GM21367 (cell line): Measurements from ENCODE around the gene ASTN1.

Source experiments
- ATAC-seq: cut with Tn5 transposase; IDR thresholded peaks from one replicate; pipeline ENCODE4 v1.9.1; 2021; ENCODE audit not compliant: unreplicated experiment

Gene ASTN1

DNA sequence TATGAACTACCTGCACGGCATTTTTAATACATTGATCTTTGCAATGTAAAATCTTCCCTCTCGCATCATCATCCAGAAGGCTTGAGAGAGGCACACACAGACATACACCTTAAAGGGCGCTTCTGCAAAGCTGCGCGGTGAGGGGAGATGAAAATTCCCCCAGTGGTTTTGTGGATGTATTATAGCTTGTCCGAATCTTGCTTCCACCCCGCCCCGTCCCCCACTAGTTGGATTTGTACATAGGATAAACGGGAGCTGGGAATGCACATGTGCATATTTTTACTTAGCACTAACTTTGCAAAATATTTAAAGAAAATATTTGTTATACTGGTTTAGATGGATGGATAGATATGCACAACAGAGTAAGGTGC lies 542 bp upstream of the ASTN1 start:
- ATAC-seq = no peak

DNA sequence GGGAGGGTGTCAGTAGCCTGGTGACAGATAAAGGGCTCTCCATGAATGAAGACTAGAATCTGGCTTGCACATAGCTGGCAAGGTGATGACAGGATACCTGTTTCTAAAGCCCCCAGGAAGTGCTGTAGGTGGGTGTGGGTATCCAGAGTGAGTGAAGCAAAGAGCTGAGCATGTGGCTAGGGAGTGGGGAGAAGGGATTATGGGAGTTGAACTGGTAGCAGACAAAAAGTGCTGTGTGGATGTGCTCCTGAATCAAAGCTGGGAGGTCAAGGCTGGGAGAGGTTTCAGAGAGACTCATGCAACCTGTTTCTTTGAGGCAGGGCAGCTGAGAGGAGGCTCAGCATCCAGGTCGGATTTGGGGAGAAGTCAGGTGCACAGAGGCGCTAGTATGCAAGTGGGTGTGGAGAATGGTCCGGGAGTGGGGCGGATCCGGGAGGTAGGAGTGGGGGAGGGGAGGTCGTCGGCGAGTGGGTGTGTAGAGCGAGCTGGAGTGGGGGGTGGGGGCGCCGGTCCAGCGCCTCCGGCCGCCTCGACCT lies 600 bp downstream of the ASTN1 start:
- ATAC-seq = no peak

GRCh38 chr1:177162243-177162642 lies 2.3 kb downstream of the ASTN1 start:
- ATAC-seq = no peak

- ATAC-seq = no peak
These were observed 18.0 kb downstream of the ASTN1 start for GRCh38 chr1:177146499-177146898.

GRCh38 chr1:177145106-177146070 lies 19.1 kb downstream of the ASTN1 start:
- no peak for ATAC-seq

DNA sequence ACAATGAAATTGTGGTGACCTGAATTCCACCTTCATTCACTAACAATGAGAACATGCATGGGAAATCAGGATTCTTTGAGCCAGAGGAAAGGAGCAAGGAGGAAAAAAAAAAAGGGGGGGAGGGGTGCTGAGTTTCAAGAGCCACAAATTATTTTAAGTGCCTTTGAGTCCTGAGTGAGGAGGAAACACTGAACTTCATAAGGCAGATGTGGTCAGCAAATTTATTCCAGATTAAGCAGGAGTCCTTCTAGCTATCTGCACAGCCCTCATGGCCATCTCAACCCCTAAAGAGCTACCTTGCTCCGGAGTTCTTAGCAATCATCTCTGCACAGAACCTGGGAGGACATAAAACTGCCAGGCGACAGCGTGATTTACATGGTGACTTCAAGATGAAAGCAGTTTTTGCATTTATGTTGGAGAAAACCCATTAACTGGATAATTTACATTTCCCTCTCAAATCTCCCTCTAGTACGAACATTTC lies 21.7 kb downstream of the ASTN1 start:
- no peak for ATAC-seq

DNA sequence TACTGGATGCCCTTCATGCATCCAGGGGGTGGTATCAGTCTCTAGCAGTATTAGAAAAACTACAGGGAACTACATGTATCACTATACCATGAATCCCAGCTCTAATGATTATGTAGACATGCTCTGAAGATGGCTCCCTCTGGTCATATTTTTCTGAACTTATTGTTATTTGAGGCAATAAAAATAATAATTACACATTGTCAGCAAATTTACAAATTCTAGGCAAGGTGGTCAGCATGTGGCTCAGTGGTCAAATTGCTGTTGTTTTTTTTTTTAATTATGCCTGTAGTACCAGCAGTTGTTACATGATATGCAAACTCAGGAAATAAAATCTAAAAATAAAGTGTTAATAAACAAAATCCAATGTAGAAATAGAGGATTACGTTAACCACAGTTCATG lies 22.5 kb downstream of the ASTN1 start:
- ATAC-seq = no peak

DNA sequence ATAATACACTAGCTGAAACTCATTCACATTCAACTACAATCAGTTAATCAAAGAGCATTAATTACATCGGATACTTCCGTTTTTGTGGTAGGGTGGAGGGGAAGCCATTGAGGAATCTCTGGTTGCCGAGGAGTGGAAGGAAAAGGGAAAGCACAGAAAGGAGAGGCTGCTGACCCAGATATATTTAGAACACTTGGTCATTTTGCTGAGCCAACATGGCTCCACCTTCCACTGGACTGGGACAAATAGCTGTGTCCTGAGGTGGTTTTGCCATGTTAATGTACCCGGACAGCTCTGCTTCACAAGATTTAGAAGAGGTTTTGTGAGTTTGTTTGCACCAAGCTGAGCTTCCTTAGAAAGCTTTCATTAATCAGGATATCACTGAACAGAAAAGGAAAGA lies 26.2 kb downstream of the ASTN1 start:
- ATAC-seq = no peak

DNA sequence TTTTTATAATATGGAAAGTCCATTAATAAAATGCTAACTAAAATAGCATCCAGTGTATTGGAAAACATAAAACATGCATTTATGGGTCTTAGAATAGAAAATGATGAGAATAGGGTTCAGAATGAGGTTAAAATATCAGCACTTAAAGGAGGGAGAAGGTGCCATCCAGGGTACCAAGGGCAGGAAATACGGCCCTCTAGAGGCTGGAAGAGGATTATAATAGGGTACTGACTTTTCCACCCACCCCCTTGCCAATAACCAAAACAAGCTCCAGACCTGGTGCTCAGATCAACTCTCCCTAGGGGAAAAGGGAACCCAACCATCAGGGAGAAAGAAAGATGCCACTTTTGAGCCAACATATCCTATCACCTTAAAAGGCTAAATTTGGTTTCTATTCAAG lies 26.7 kb downstream of the ASTN1 start:
- no peak for ATAC-seq

DNA sequence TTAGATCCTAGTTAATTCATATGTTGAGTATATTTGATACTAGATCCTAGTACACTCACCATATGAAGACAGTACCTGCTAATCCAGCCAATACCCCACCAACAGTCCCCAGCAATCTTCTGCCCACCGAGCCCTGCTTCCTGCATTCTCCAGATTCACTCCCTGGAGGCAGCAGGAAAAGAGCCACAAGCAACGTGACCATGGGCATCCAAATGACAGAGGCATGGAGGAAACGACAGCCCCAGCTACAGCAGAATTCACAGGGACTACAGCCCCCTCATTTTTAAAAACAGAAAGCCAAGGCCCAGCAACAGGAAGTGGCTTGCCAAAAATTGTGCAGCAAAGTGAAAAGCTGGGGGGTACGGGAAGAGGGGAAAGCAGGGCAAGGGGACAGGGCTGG lies 29.3 kb downstream of the ASTN1 start:
- ATAC-seq = no peak

GRCh38 chr1:177133977-177134538 lies 30.5 kb downstream of the ASTN1 start:
- no peak for ATAC-seq

- ATAC-seq = no peak
These were observed 32.4 kb downstream of the ASTN1 start for GRCh38 chr1:177132141-177132540.

GRCh38 chr1:177131723-177132122 lies 32.8 kb downstream of the ASTN1 start:
- ATAC-seq = no peak

DNA sequence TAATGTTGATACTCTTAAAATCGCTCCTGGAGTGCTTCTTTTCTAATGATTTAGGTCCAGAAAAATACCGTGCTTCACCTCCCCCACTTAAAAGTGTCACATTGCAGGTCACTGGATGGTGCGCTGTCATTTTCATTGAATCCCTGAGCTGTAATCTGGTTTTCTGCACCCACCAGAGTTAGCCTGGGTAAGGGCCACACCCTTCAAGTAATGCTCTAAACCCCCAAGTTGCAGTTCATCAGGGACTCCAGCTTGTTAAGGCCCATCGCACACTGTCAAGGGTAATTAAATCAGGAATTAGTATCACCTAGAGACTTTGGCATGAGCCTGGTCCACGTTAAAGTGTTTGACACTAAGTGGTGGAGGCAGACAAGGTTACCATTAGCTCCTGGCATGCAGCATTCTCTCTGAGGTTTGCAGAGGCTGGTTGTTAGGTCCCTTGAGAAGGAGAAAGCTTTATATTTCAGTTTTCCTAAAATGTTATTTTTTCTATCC lies 34.0 kb downstream of the ASTN1 start:
- no peak for ATAC-seq

GRCh38 chr1:177128665-177129281 lies 35.7 kb downstream of the ASTN1 start:
- ATAC-seq = no peak

- no peak for ATAC-seq
These were observed 38.2 kb downstream of the ASTN1 start for GRCh38 chr1:177126267-177126666.

- no peak for ATAC-seq
These were observed 39.8 kb downstream of the ASTN1 start for GRCh38 chr1:177124577-177125278.

- ATAC-seq = no peak
These were observed 41.9 kb downstream of the ASTN1 start for GRCh38 chr1:177122461-177123251.

- no peak for ATAC-seq
These were observed 45.2 kb downstream of the ASTN1 start for GRCh38 chr1:177119311-177119710.

DNA sequence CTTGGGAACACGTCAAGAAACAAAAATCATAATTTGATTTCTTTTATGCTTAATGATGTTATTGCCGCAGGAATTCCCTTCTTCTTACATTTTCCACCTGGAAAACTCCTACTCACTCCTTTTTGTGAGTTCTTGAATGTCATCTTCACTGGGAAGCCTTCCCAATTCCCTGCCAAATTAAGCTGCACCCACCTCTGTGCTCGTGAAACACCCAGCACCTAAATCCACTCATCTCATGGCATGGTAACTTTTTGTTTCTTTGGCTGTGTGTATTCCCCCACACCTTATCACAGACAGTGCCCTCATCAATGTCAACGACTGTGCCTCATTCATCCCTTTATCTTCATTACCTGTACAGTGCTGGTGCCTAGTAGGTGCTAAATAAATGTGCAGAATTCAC lies 45.6 kb downstream of the ASTN1 start:
- ATAC-seq = no peak
